BJ (cell line): Measurements from ENCODE around the gene INSR. TPM values are rescaled to one million over a fixed set of nuclear protein-coding genes. Genes with fewer than 3 reads are reported as not detected.

Experiments used
- CTCF ChIA-PET: fragments of 350-600 bp; formaldehyde crosslinking; extraction: SDS; loops from one replicate; lab custom pipeline; 2021; ENCODE audit warnings: antibody characterized with exemption, inconsistent platforms; lab: Yijun Ruan, JAX
- POLR2A ChIA-PET: fragments of 300-600 bp; sonication (Branson Sonifier 250); formaldehyde crosslinking; extraction: SDS; loops from one replicate; lab custom pipeline; 2021; ENCODE audit warnings: antibody characterized with exemption; lab: Charles Lee
- DNase-seq: peaks from one replicate; pipeline ENCODE4 v3.0.0-alpha.2; 2011; ENCODE audit warnings: low read depth
- H3K27me3 ChIP-seq: 2 replicates; pipeline ENCODE4 v1.6.0; 2011; ENCODE audit warnings: low read length; ENCODE audit not compliant: control insufficient read depth, insufficient read depth
- H3K36me3 ChIP-seq: 2 replicates; pipeline ENCODE4 v1.5.1; 2011; ENCODE audit warnings: low read length; ENCODE audit not compliant: control insufficient read depth, insufficient read depth
- H3K4me3 ChIP-seq: 2 replicates; pipeline ENCODE4 v1.5.1; 2011; ENCODE audit warnings: low read depth, mild to moderate bottlenecking, control low read depth, low read length
- CTCF ChIP-seq: IDR thresholded peaks from 2 replicates; pipeline ENCODE4 v1.5.1; 2011; ENCODE audit warnings: low read depth, mild to moderate bottlenecking, control low read depth, inconsistent platforms, low read length, moderate library complexity; ENCODE audit not compliant: insufficient read depth
- polyA plus RNA-seq: library from polyadenylated mRNA; depleted of rRNA; stranded (reverse); fragments of >200 nt; gene quantifications from 2 replicates; pipeline ENCODE4 v1.2.3, GENCODE V29; 2011

The INSR gene
- polyA plus RNA-seq, 1 experiment, result 5.7 TPM

GRCh38 chr19:7187605-7188339 lies 106.4 kb downstream of the INSR start:
- Histone ChIP-seq H3K36me3 (peaks cover 2% of the 10 kb centered on the region; the same call in 1 of the 2 replicates), H3K4me3 (no peak overlapping the region), H3K27me3 (no peaks in the 10 kb centered on the region)
- DNase-seq, result no peak
- POLR2A ChIA-PET, result no interaction called here
- CTCF ChIA-PET, result interaction anchor here (0.8 kb wide), 1 partner anchor 9 kb away, joined by 3 read pairs; no protein-coding TSS in a partner anchor
- TF ChIP-seq CTCF, result no peak

GRCh38 chr19:7182489-7182888 lies 111.7 kb downstream of the INSR start:
- CTCF ChIA-PET, result interaction anchor here (0.6 to 1.4 kb wide), 5 partner anchors 14 to 109 kb away, joined by 3 to 4 read pairs (median 4); no protein-coding TSS in a partner anchor
- POLR2A ChIA-PET, result no interaction called here
- TF ChIP-seq CTCF, result no peak
- H3K27me3 ChIP-seq, result no peaks in the 10 kb centered on the region
- no peak overlapping the region for H3K4me3 ChIP-seq
- DNase-seq, result no peak
- H3K36me3 ChIP-seq, result peaks cover 2% of the 10 kb centered on the region; the same call in 1 of the 2 replicates

GRCh38 chr19:7179917-7180306 lies 114.3 kb downstream of the INSR start:
- no peak overlapping the region for H3K4me3 ChIP-seq
- CTCF ChIA-PET, result interaction anchor here (1.0 to 1.4 kb wide), 2 partner anchors 60 to 68 kb away, joined by 3 read pairs; no protein-coding TSS in a partner anchor
- no peaks in the 10 kb centered on the region for H3K27me3 ChIP-seq
- DNase-seq, result no peak
- POLR2A ChIA-PET, result no interaction called here
- TF ChIP-seq CTCF, result no peak
- peaks cover 2% of the 10 kb centered on the region; the same call in 1 of the 2 replicates for H3K36me3 ChIP-seq

GRCh38 chr19:7177926-7178325 lies 116.3 kb downstream of the INSR start:
- no peak for DNase-seq
- POLR2A ChIA-PET, result no interaction called here
- no peaks in the 10 kb centered on the region for H3K27me3 ChIP-seq
- H3K4me3 ChIP-seq, result no peak overlapping the region
- CTCF ChIA-PET, result interaction anchor here (0.6 to 1.4 kb wide), 2 partner anchors 28 to 29 kb away, joined by 3 to 4 read pairs; no protein-coding TSS in a partner anchor
- TF ChIP-seq CTCF, result no peak
- H3K36me3 ChIP-seq, result no peaks in the 10 kb centered on the region; the same call in 1 of the 2 replicates

- no peak for TF ChIP-seq CTCF
- no peak overlapping the region for H3K4me3 ChIP-seq
- CTCF ChIA-PET, result interaction anchor here (0.6 to 1.0 kb wide), 2 partner anchors 16 to 189 kb away, joined by 3 to 4 read pairs; no protein-coding TSS in a partner anchor
- DNase-seq, result no peak
- POLR2A ChIA-PET, result no interaction called here
- H3K27me3 ChIP-seq, result no peaks in the 10 kb centered on the region
- no peaks in the 10 kb centered on the region; the same call in 1 of the 2 replicates for H3K36me3 ChIP-seq
These were observed 117.4 kb downstream of the INSR start for GRCh38 chr19:7176792-7177191.
